NAMALWA (cell line): ENCODE results near the gene NPC1.
"Not testable (repeated sequence)": the region's sequence is repeated elsewhere in the genome, so short reads cannot be mapped to it uniquely, and the experiment has no call there.

ENCODE experiments used
- DNase-seq: peaks from one replicate; pipeline ENCODE4 v3.0.0-alpha.2; 2015; ENCODE audit warnings: low spot score

The NPC1 gene

GRCh38 chr18:23609390-23610023 lies 23.2 kb upstream of the NPC1 start:
- no peak for DNase-seq

GRCh38 chr18:23608211-23608610 lies 21.9 kb upstream of the NPC1 start:
- DNase-seq = no peak

GRCh38 chr18:23605941-23606340 lies 19.6 kb upstream of the NPC1 start:
- DNase-seq = no peak

- DNase-seq = no peak
Measured at GRCh38 chr18:23599809-23600208, 13.5 kb upstream of the NPC1 start.

GRCh38 chr18:23596183-23596582 lies 9.9 kb upstream of the NPC1 start:
- no peak for DNase-seq

GRCh38 chr18:23595591-23595990 lies 9.3 kb upstream of the NPC1 start:
- DNase-seq = no peak

- no peak for DNase-seq
Measured at GRCh38 chr18:23593720-23594119, 7.4 kb upstream of the NPC1 start.

- no peak for DNase-seq
Measured at GRCh38 chr18:23592911-23593310, 6.6 kb upstream of the NPC1 start.

- DNase-seq = no peak
Measured at GRCh38 chr18:23591011-23591410, 4.7 kb upstream of the NPC1 start.

GRCh38 chr18:23588836-23589560 lies 2.7 kb upstream of the NPC1 start:
- no peak for DNase-seq

GRCh38 chr18:23587220-23587642 lies 925 bp upstream of the NPC1 start:
- DNase-seq = no peak

GRCh38 chr18:23585897-23586248 lies 433 bp downstream of the NPC1 start:
- DNase-seq = no peak

GRCh38 chr18:23585007-23585871 lies 1.1 kb downstream of the NPC1 start:
- peak; percentile 57 for DNase-seq

- no peak for DNase-seq
Measured at GRCh38 chr18:23584019-23584983, 2.0 kb downstream of the NPC1 start.

- DNase-seq = no peak
Measured at GRCh38 chr18:23583071-23583865, 3.0 kb downstream of the NPC1 start.

GRCh38 chr18:23580677-23581367 lies 5.5 kb downstream of the NPC1 start:
- DNase-seq = no peak

GRCh38 chr18:23578891-23579653 lies 7.2 kb downstream of the NPC1 start:
- no peak for DNase-seq

- peak; percentile 24 for DNase-seq
Measured at GRCh38 chr18:23578067-23578701, 8.1 kb downstream of the NPC1 start.

GRCh38 chr18:23577521-23577920 lies 8.8 kb downstream of the NPC1 start:
- DNase-seq = not testable (repeated sequence)
